ENCODE results near the gene FTO.

Gene FTO

GRCh38 chr16:53946746-53947386 is 242.9 kb downstream of the FTO start:
- no peak for TF ChIP-seq CTCF (conservative IDR thresholded peaks at IDR 0.05; ENCODE audit: low read depth, low read length)
- no peak overlapping the region for H3K9ac ChIP-seq

GRCh38 chr16:53947642-53948041 is 243.7 kb downstream of the FTO start:
- Histone ChIP-seq H3K4me1 (ENCODE audit: low read depth, poor library complexity, severe bottlenecking) (peaks cover 9% of the 10 kb centered on the region), H3K36me3 (ENCODE audit: insufficient read depth) (no peaks in the 10 kb centered on the region), H4K20me1 (ENCODE audit: insufficient read depth) (no peaks in the 10 kb centered on the region), H3K4me3 (IDR thresholded peaks at IDR 0.05; ENCODE audit: insufficient read depth, low read depth, low read length) (no peak overlapping the region), H3K27me3 (ENCODE audit: insufficient read depth, low read depth) (no peaks in the 10 kb centered on the region), H3K4me2 (no peak overlapping the region), H3K9ac (no peak overlapping the region), H2AFZ (ENCODE audit: low read depth) (no peak overlapping the region), H3K79me2 (ENCODE audit: insufficient read depth, low read depth) (no peaks in the 10 kb centered on the region), H3K27ac (no peak overlapping the region)
- no peak for TF ChIP-seq CTCF (conservative IDR thresholded peaks at IDR 0.05; ENCODE audit: low read depth, low read length)

More at GRCh38 chr16:53946746-53947386, 242.9 kb downstream of the FTO start:
- Histone ChIP-seq H3K4me1 (ENCODE audit: low read depth, poor library complexity, severe bottlenecking) (peaks cover under 1% of the 10 kb centered on the region), H3K4me3 (IDR thresholded peaks at IDR 0.05; ENCODE audit: insufficient read depth, low read depth, low read length) (no peak overlapping the region), H3K27me3 (ENCODE audit: insufficient read depth, low read depth) (no peaks in the 10 kb centered on the region), H2AFZ (ENCODE audit: low read depth) (no peak overlapping the region), H3K36me3 (ENCODE audit: insufficient read depth) (no peaks in the 10 kb centered on the region), H3K27ac (no peak overlapping the region), H4K20me1 (ENCODE audit: insufficient read depth) (no peaks in the 10 kb centered on the region), H3K4me2 (no peak overlapping the region), H3K79me2 (ENCODE audit: insufficient read depth, low read depth) (no peaks in the 10 kb centered on the region)

GRCh38 chr16:53948326-53948725 is 244.4 kb downstream of the FTO start:
- no peaks in the 10 kb centered on the region for H3K79me2 ChIP-seq (ENCODE audit: insufficient read depth, low read depth)
- H3K4me3 ChIP-seq (IDR thresholded peaks at IDR 0.05; ENCODE audit: insufficient read depth, low read depth, low read length), result no peak overlapping the region
- no peaks in the 10 kb centered on the region for H3K36me3 ChIP-seq (ENCODE audit: insufficient read depth)
- H2AFZ ChIP-seq (ENCODE audit: low read depth), result no peak overlapping the region
- H3K9ac ChIP-seq, result no peak overlapping the region
- no peak overlapping the region for H3K4me2 ChIP-seq
- H4K20me1 ChIP-seq (ENCODE audit: insufficient read depth), result no peaks in the 10 kb centered on the region
- H3K27me3 ChIP-seq (ENCODE audit: insufficient read depth, low read depth), result no peaks in the 10 kb centered on the region
- TF ChIP-seq CTCF (conservative IDR thresholded peaks at IDR 0.05; ENCODE audit: low read depth, low read length), result no peak
- H3K27ac ChIP-seq, result no peak overlapping the region
- peaks cover 12% of the 10 kb centered on the region for H3K4me1 ChIP-seq (ENCODE audit: low read depth, poor library complexity, severe bottlenecking)

GRCh38 chr16:53948734-53949430 is 244.9 kb downstream of the FTO start:
- peaks cover 12% of the 10 kb centered on the region for H3K4me1 ChIP-seq (ENCODE audit: low read depth, poor library complexity, severe bottlenecking)
- H4K20me1 ChIP-seq (ENCODE audit: insufficient read depth), result no peaks in the 10 kb centered on the region
- no peak overlapping the region for H2AFZ ChIP-seq (ENCODE audit: low read depth)
- no peak overlapping the region for H3K27ac ChIP-seq
- H3K4me3 ChIP-seq (IDR thresholded peaks at IDR 0.05; ENCODE audit: insufficient read depth, low read depth, low read length), result no peak overlapping the region
- no peaks in the 10 kb centered on the region for H3K79me2 ChIP-seq (ENCODE audit: insufficient read depth, low read depth)
- no peak for TF ChIP-seq CTCF (conservative IDR thresholded peaks at IDR 0.05; ENCODE audit: low read depth, low read length)
- H3K4me2 ChIP-seq, result no peak overlapping the region
- no peaks in the 10 kb centered on the region for H3K27me3 ChIP-seq (ENCODE audit: insufficient read depth, low read depth)
- H3K36me3 ChIP-seq (ENCODE audit: insufficient read depth), result no peaks in the 10 kb centered on the region
- no peak overlapping the region for H3K9ac ChIP-seq
